ENCODE results near the gene RABGAP1L. TPM values are rescaled to one million over a fixed set of nuclear protein-coding genes. Genes with fewer than 3 reads are reported as not detected.

RABGAP1L gene
- total and polyA plus RNA-seq, 2 of the 4 experiments (the other 2 are of a cell fraction), result 7.9 to 26.7 TPM

DNA sequence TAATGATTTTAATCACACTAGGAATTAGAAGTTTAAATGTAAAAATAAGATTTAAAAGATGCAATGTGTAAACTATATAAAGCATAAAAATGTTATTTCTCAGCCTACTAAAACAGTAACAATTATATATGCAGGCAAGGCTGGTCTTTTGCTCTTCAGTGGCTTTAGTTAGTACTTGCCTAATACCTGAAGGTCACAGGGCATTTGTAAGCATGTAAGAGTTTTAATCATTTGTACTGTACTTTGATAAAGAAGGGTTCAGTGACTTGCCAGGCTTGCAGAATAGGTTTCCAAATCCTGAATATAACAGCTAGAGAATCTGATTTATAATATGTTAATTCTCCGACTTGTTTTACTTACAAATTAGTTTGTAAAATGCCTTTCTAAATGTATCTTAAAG is 545.0 kb downstream of the RABGAP1L start:
- no peak overlapping the region for H3K18ac ChIP-seq (ENCODE audit: low read depth, low read length)
- no peak overlapping the region for H3K56ac ChIP-seq (ENCODE audit: extremely low read depth, insufficient read depth, low read length)
- no peak overlapping the region for H3K9ac ChIP-seq (ENCODE audit: low read depth, low read length)
- no peak overlapping the region for H2AFZ ChIP-seq (replicated peaks; ENCODE audit: low read length, poor library complexity)
- H3K23ac ChIP-seq (ENCODE audit: low read depth, low read length), result no peak overlapping the region
- H2AK9ac ChIP-seq (replicated peaks; ENCODE audit: low read depth, low read length, poor library complexity), result no peak overlapping the region
- in situ Hi-C loops (cut with MboI; ENCODE audit: low sequenced_read_pairs) (no loop called here), intact Hi-C loops (cut with micrococcal nuclease) (no loop called here), dilution Hi-C loops (cut with HindIII; ENCODE audit: low sequenced_read_pairs, unreplicated experiment) (loop anchor here (25.0 kb wide), 1 partner anchor 442 kb away; no protein-coding TSS in a partner anchor)
- no peaks in the 10 kb centered on the region for H3K27me3 ChIP-seq (ENCODE audit: control insufficient read depth, insufficient read depth, low read length)
- no peaks in the 10 kb centered on the region for H3K36me3 ChIP-seq (ENCODE audit: control insufficient read depth, insufficient read depth, low read length)
- no peak overlapping the region for H2BK15ac ChIP-seq (ENCODE audit: low read depth, low read length)
- no peak overlapping the region for H3K27ac ChIP-seq (ENCODE audit: insufficient read depth, low read length)
- no peaks in the 10 kb centered on the region for H3K9me3 ChIP-seq (ENCODE audit: control insufficient read depth, insufficient read depth, low read length)
- no peaks in the 10 kb centered on the region for H3K4me1 ChIP-seq (ENCODE audit: control insufficient read depth, insufficient read depth, low read length)
- ChIA-PET CTCF (no interaction called here), POLR2A (ENCODE audit: unreplicated experiment) (no interaction called here)
- BruUV-seq (replicated peaks), result no TSS peak
- H4K91ac ChIP-seq (ENCODE audit: insufficient read depth, low read depth, low read length), result no peak overlapping the region
- H3K4me3 ChIP-seq (ENCODE audit: insufficient read depth, low read depth, low read length), result no peak overlapping the region
- no peak for ATAC-seq (ENCODE audit: low read depth)
- no peak overlapping the region for H2AK5ac ChIP-seq (ENCODE audit: low read depth, low read length)
- no peak overlapping the region for H4K8ac ChIP-seq (ENCODE audit: low read depth in 2 of 2, low read length in 2 of 2)
- no peak overlapping the region for H3K4me2 ChIP-seq (ENCODE audit: low read depth, low read length)
- H4K20me1 ChIP-seq (ENCODE audit: insufficient read depth, low read length), result no peaks in the 10 kb centered on the region
- no peak overlapping the region for H2BK120ac ChIP-seq (ENCODE audit: low read depth, low read length)
- TF ChIP-seq NFE2L2 (IDR thresholded peaks at IDR 0.05; ENCODE audit: low read depth, low read length) (no peak), RAD21 (IDR thresholded peaks at IDR 0.05; ENCODE audit: low read length) (no peak), MAZ (IDR thresholded peaks at IDR 0.05; ENCODE audit: borderline replicate concordance, low read depth, low read length) (no peak), CEBPB (IDR thresholded peaks at IDR 0.05; ENCODE audit: low read depth, low read length) (no peak), MAFK (IDR thresholded peaks at IDR 0.05; ENCODE audit: low read depth, low read length) (no peak), CTCF (conservative IDR thresholded peaks at IDR 0.05; ENCODE audit: low read depth, low read length) (no peak), RCOR1 (IDR thresholded peaks at IDR 0.05; ENCODE audit: insufficient replicate concordance, low read length) (no peak), SMC3 (IDR thresholded peaks at IDR 0.05; ENCODE audit: low read depth, low read length) (no peak), CHD1 (IDR thresholded peaks at IDR 0.05; ENCODE audit: low read depth, low read length) (no peak), RFX5 (IDR thresholded peaks at IDR 0.05; ENCODE audit: low read depth, low read length) (no peak), FOS (IDR thresholded peaks at IDR 0.05; ENCODE audit: low read depth, low read length) (no peak), USF2 (IDR thresholded peaks at IDR 0.05; ENCODE audit: low read depth, low read length) (no peak), ELK1 (IDR thresholded peaks at IDR 0.05; ENCODE audit: borderline replicate concordance, low read depth, low read length) (no peak), BHLHE40 (IDR thresholded peaks at IDR 0.05; ENCODE audit: low read depth, low read length) (no peak), POLR2A (IDR thresholded peaks at IDR 0.05; ENCODE audit: low read depth, low read length) (no peak), MXI1 (IDR thresholded peaks at IDR 0.05; ENCODE audit: borderline replicate concordance, low read depth, low read length) (no peak)
- no peak overlapping the region for H3K4ac ChIP-seq (ENCODE audit: low read depth, low read length)
- no peak overlapping the region for H2BK5ac ChIP-seq (ENCODE audit: low read depth, low read length, poor library complexity, severe bottlenecking)
- H3K9me1 ChIP-seq (ENCODE audit: insufficient read depth, low read length), result no peaks in the 10 kb centered on the region
- DNase-seq, result no peak
- H3K14ac ChIP-seq (replicated peaks; ENCODE audit: low read depth, low read length), result no peak overlapping the region
- no peaks in the 10 kb centered on the region for H3K79me1 ChIP-seq (ENCODE audit: low read depth in 1 of 2, low read length in 2 of 2)
- H4K5ac ChIP-seq (ENCODE audit: low read depth, low read length), result no peak overlapping the region
- no CpG with 5 or more reads among the region's 1 CpG for WGBS, 2 experiments (ENCODE audit: extremely low coverage in 2 of 2, insufficient read length in 1 of 2)
- H2BK20ac ChIP-seq (ENCODE audit: low read depth, low read length), result no peak overlapping the region
